D341Med (cell line): ENCODE measurements around the gene ZNF423.

Experiments used
- DNase-seq: peaks from one replicate; pipeline ENCODE4 v3.0.0; 2012; ENCODE audit warnings: low spot score

The ZNF423 gene

GRCh38 chr16:49455181-49455990, 400.5 kb downstream of the ZNF423 start:
- no peak for DNase-seq

GRCh38 chr16:49454426-49455180, 401.3 kb downstream of the ZNF423 start:
- no peak for DNase-seq

- no peak for DNase-seq
These were observed 401.9 kb downstream of the ZNF423 start for GRCh38 chr16:49453983-49454382.

GRCh38 chr16:49453021-49453420, 402.9 kb downstream of the ZNF423 start:
- DNase-seq, result no peak

- DNase-seq, result no peak
These were observed 403.3 kb downstream of the ZNF423 start for GRCh38 chr16:49452578-49452977.

- no peak for DNase-seq
These were observed 403.8 kb downstream of the ZNF423 start for GRCh38 chr16:49452108-49452507.

GRCh38 chr16:49446805-49447204, 409.1 kb downstream of the ZNF423 start:
- no peak for DNase-seq

GRCh38 chr16:49443576-49443975, 412.3 kb downstream of the ZNF423 start:
- DNase-seq, result no peak

GRCh38 chr16:49442805-49443204, 413.1 kb downstream of the ZNF423 start:
- DNase-seq, result no peak

GRCh38 chr16:49441366-49441780, 414.5 kb downstream of the ZNF423 start:
- DNase-seq, result no peak

- no peak for DNase-seq
These were observed 415.5 kb downstream of the ZNF423 start for GRCh38 chr16:49440156-49441065.

GRCh38 chr16:49439676-49440075, 416.2 kb downstream of the ZNF423 start:
- DNase-seq, result no peak

- DNase-seq, result no peak
These were observed 416.9 kb downstream of the ZNF423 start for GRCh38 chr16:49439050-49439449.
